ENCODE data around the gene MBOAT1.

GRCh38 chr6:20251525-20251924, 39.3 kb upstream of the MBOAT1 start:
- TF ChIP-seq CTCF (IDR thresholded peaks at IDR 0.05) (no peak), POLR2A (IDR thresholded peaks at IDR 0.05) (no peak)
